Testis (tissue), 3 donors: ENCODE results near the gene KRT39. TPM values are rescaled to one million over a fixed set of nuclear protein-coding genes. Genes with fewer than 3 reads are reported as not detected.

Source experiments
- DNase-seq: peaks from one replicate; pipeline ENCODE4 v3.0.0-alpha.2; 2019
- H3K27ac ChIP-seq, 2 donors: fragments of 200-600 bp; sonication (generic); one replicate each; pipeline ENCODE4 v1.5.1; 2019
- H3K27me3 ChIP-seq: fragments of 200-600 bp; sonication (generic); one replicate; pipeline ENCODE4 v1.5.1; 2019
- H3K36me3 ChIP-seq: fragments of 200-600 bp; sonication (generic); one replicate; pipeline ENCODE4 v1.5.1; 2017; ENCODE audit warnings: low read depth; ENCODE audit errors: missing control alignments
- H3K4me1 ChIP-seq: fragments of 200-600 bp; sonication (generic); one replicate; pipeline ENCODE4 v1.5.1; 2019
- H3K4me3 ChIP-seq, 2 donors: fragments of 200-600 bp; sonication (generic); one replicate each; pipeline ENCODE4 v1.5.1; 2017 to 2019
- H3K9me3 ChIP-seq: fragments of 200-600 bp; sonication (generic); one replicate; pipeline ENCODE4 v1.5.1; 2017
- CTCF ChIP-seq, 3 experiments: fragments of 450-650 bp in 2 of 3; fragments of 200-600 bp in 1 of 3; sonication (generic) in 1 of 3; IDR thresholded peaks; one replicate each; pipeline ENCODE4 v1.5.1; 2016 to 2019; ENCODE audit warnings: antibody characterized with exemption in 3 of 3, mild to moderate bottlenecking in 2 of 3, moderate library complexity in 1 of 3
- POLR2A ChIP-seq: fragments of 450-650 bp; IDR thresholded peaks from one replicate; pipeline ENCODE4 v1.6.1; 2017; ENCODE audit warnings: antibody characterized with exemption, mild to moderate bottlenecking, moderate library complexity
- WGBS, 2 donors: methylation state at CpG; one replicate each; pipeline ENCODE4 v1.1.5; 2018; 5-methylcytosine and 5-hydroxymethylcytosine counted together
- intact Hi-C: fragments of 100-400 bp; cut with DNase I; formaldehyde crosslinking; loops from one replicate; pipeline ENCODE4 v1.15.1; 2023; ENCODE audit warnings: low total_unique reads
- polyA plus RNA-seq: library from polyadenylated mRNA; stranded (reverse); fragments of 350-450 nt; fragmentation: Illumina TruSeq; extraction: RNeasy Lipid Tissue Mini Kit (QIAGEN cat#74804); gene quantifications from one replicate; pipeline ENCODE4 v1.2.3, GENCODE V29; 2014; ENCODE audit warnings: low read depth, low replicate concordance; ENCODE audit not compliant: insufficient read depth
- total RNA-seq, 2 donors: library from RNA; depleted of rRNA; stranded (reverse); fragments of >200 nt; gene quantifications; one replicate each; pipeline ENCODE4 v1.2.3, GENCODE V29; 2016

Gene KRT39
- total and polyA plus RNA-seq, 3 donors from 2014 or later: not detected

GRCh38 chr17:40992666-40993065 lies 25.9 kb upstream of the KRT39 start:
- H3K4me1 ChIP-seq: no peaks in the 10 kb centered on the region
- no peak overlapping the region for H3K27ac ChIP-seq
- H3K9me3 ChIP-seq: no peaks in the 10 kb centered on the region
- no peaks in the 10 kb centered on the region for H3K36me3 ChIP-seq
- intact Hi-C loops: no loop called here
- TF ChIP-seq POLR2A (no peak), CTCF (IDR thresholded peaks at IDR 0.05) (no peak)
- H3K4me3 ChIP-seq: no peak overlapping the region
- 86 to 88% methylated on average over 3 of the region's 3 CpGs for WGBS, 2 donors
- H3K27me3 ChIP-seq: no peaks in the 10 kb centered on the region
- no peak for DNase-seq

GRCh38 chr17:40986920-40987319 lies 20.2 kb upstream of the KRT39 start:
- no peaks in the 10 kb centered on the region for H3K36me3 ChIP-seq
- intact Hi-C loops: no loop called here
- H3K27ac ChIP-seq: no peak overlapping the region
- WGBS, 2 donors: 69 to 70% methylated on average over 8 of the region's 8 CpGs
- TF ChIP-seq CTCF (IDR thresholded peaks at IDR 0.05) (no peak), POLR2A (no peak)
- no peaks in the 10 kb centered on the region for H3K4me1 ChIP-seq
- DNase-seq: no peak
- no peaks in the 10 kb centered on the region for H3K27me3 ChIP-seq
- H3K9me3 ChIP-seq: no peaks in the 10 kb centered on the region
- no peak overlapping the region for H3K4me3 ChIP-seq

GRCh38 chr17:40984226-40984625 lies 17.5 kb upstream of the KRT39 start, which contains the start of gene KRT40:
Gene KRT40, minus strand, starts transcription at chr17:40984326. Its CDS starts 53 bp downstream, at chr17:40984273.
- intact Hi-C loops: no loop called here
- 35 to 57% methylated on average over 3 of the region's 3 CpGs for WGBS, 2 donors

GRCh38 chr17:40981115-40981514 lies 14.4 kb upstream of the KRT39 start:
- H3K9me3 ChIP-seq: no peaks in the 10 kb centered on the region
- WGBS, 2 donors: 43 to 62% methylated on average over 5 of the region's 5 CpGs
- peaks cover 13% of the 10 kb centered on the region for H3K4me1 ChIP-seq
- no peak for DNase-seq
- TF ChIP-seq CTCF (IDR thresholded peaks at IDR 0.05) (no peak), POLR2A (no peak)
- H3K27me3 ChIP-seq: no peaks in the 10 kb centered on the region
- H3K36me3 ChIP-seq: no peaks in the 10 kb centered on the region
- intact Hi-C loops: no loop called here
- peak overlapping the region; percentile 35 to 60 for H3K27ac ChIP-seq
- no peak overlapping the region for H3K4me3 ChIP-seq

More at GRCh38 chr17:40984226-40984625, 17.5 kb upstream of the KRT39 start, which contains the start of gene KRT40:
- Histone ChIP-seq H3K4me3 (no peak within 1 kb of the TSS), H3K27me3 (no peaks in the 10 kb centered on the region), H3K27ac (no peak within 1 kb of the TSS), H3K9me3 (no peaks in the 10 kb centered on the region), H3K4me1 (peaks cover 7% of the 10 kb centered on the region), H3K36me3 (no peaks in the 10 kb centered on the region)
- no peak for TF ChIP-seq POLR2A
- no peak for TF ChIP-seq CTCF (IDR thresholded peaks at IDR 0.05)
- DNase-seq: no peak

GRCh38 chr17:40980596-40980995 lies 13.8 kb upstream of the KRT39 start:
- Histone ChIP-seq H3K27me3 (no peaks in the 10 kb centered on the region), H3K4me1 (peaks cover 13% of the 10 kb centered on the region), H3K9me3 (no peaks in the 10 kb centered on the region), H3K36me3 (no peaks in the 10 kb centered on the region), H3K4me3 (no peak overlapping the region), H3K27ac (peak overlapping the region; percentile 35 to 60)
- intact Hi-C loops: no loop called here
- WGBS, 2 donors: 30 to 45% methylated on average over 8 of the region's 8 CpGs
- TF ChIP-seq POLR2A (no peak), CTCF (IDR thresholded peaks at IDR 0.05) (no peak)
- DNase-seq: peak; percentile 54
